NCI-H446 treated with DMSO at 0.1 percent for 48 hours (cell line): ENCODE data around the gene NR2C1.
"Not testable (repeated sequence)": the region's sequence is repeated elsewhere in the genome, so short reads cannot be mapped to it uniquely, and the experiment has no call there.

Experiments
- DNase-seq: peaks from one replicate; lab custom pipeline; 2025; lab: John Stamatoyannopoulos, UW

NR2C1 gene

DNA sequence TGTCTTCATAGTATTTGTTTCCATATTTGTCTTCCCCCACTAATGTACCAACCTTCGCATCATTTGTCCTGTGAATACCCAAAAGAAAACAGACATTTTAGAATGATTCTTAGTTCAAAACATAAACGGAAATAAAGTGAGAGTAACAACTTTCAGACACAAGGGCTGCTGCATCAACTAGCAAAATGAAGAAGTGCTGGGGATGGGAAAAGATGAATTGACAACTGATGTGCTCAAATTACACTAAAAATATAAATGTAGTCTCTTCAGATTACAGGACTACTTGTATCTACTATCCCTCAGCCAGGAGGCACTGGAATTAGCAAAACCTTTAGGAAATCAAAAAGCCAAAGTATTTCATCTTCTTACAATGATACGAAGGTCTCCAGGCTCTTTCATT lies 70.7 kb downstream of the NR2C1 start:
- DNase-seq = no peak

DNA sequence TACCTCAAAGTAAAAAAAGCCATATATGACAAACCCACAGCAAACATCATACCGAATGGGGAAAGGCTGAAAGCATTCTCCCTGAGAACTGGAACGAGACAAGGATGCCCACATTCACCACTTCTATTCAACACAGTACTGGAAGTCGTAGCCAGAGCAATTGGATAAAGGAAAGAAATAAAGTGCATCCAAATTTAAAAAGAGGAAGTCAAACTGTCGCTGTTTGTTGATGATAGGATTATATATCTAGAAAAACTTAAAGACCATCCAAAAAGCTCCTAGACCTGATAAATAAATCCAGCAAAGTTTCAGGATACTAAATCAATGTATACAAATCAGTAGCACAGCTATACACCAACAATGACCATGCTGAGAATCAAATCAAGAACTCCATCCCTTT lies 75.1 kb downstream of the NR2C1 start:
- DNase-seq = no peak

DNA sequence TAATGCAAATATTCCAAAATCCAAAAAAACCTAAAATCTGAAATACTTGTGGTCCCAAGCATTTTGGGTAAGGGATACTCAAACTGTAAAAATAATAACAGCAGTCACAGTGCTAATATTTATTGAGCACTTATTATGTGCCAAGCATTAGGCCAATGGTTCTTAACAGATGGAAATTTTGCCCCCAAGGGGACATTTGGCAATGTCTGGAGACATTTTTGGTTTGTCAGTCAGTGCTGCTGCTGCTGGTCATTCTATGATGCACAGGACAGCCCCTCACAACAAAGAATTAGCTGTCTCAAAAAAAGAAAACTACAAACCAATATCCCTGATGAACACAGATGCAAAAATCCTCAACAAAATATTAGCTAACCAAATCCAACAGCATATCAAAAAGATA lies 75.7 kb downstream of the NR2C1 start:
- DNase-seq = no peak

DNA sequence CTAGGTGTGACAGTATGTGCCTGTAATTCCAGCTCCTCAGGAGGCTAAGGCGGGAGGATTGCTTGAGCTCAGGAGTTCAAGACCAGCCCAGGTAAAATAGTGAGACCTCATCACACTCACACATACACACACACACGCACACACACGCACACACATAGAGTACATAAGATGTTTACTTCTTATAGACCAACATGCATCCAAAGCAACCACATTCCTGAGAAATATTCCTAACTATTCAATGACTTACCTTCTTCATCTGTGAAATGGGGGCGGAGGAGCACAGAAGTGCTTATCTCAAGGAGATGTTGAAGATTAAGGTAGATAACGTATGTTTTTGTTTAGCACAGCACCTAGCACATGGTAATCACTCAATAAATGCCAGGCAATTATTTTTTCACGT lies 76.4 kb downstream of the NR2C1 start:
- DNase-seq = no peak

DNA sequence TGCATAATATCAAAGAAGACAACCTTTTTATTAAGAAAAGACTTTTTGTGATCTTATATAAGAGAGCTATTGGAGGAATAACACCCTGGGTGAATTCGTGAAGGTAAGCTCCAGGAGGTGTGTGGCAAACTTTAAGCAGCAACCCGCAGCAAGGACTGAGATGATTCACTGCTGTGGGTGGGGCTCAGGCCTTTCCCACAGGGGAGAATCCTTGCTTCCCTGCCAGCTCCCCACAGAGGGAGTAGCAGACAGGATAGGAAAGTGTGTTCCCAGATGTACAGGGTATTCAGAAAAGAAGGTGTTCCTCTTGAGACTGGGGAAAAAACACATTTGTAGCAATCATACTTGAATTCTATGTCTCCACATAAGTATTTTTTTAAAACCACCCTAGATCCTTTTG lies 79.1 kb downstream of the NR2C1 start:
- DNase-seq = no peak

DNA sequence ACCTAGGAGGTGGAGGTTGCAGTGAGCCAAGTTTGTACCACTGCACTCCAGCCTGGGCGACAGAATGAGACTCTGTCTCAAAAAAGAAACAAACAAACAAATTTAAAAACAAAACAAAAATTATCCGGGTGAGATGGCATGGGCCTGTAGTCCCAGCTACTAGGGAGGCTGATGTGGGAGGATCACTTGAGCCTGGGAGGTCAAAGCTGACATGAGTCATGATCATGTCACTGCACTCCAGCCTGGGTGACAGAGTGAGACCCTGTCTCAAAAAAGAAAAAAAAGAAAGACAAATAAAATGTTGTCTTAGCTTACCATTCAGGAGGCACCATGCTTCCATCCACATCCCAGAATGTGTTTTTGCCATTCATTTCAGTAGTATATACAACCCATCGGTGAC lies 79.6 kb downstream of the NR2C1 start:
- DNase-seq = not testable (repeated sequence)

DNA sequence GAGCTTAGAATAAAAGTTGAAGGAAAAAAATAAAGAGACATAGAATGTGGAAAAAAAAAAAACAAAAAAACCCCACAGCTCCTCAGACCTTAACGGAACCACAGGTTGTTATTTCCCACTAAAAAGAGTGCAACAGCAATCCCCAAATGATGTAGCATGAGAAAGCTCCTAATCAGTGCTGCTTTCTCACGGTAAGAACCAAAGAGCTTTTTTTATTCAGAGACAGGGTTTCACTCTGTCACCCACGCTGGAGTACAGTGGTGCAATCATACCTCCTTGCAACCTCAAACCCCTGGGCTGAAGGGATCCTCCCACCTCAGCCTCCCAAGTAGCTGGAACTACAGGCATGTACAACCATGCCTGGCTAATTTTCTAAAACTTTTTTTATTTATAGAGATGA lies 83.2 kb downstream of the NR2C1 start:
- DNase-seq = no peak

DNA sequence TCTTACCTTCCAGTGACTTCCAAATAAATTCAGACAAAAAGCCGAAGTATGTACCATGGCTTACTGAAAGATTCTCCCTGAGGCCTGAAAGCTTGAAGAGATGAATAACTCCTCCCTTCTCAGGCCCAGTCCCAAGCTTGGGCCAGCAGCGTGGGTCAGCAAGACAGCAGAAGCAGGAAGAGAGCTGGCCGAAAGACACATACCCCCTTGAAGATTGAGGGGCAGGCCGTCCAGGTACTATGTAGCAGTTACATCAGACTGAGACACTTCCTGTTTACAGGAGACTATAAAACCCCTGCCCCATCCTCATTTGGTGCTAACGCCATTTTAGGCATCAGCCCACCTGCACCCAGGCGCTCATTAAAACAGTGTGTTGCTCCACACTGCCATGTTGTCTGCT lies 84.9 kb downstream of the NR2C1 start:
- no peak for DNase-seq

DNA sequence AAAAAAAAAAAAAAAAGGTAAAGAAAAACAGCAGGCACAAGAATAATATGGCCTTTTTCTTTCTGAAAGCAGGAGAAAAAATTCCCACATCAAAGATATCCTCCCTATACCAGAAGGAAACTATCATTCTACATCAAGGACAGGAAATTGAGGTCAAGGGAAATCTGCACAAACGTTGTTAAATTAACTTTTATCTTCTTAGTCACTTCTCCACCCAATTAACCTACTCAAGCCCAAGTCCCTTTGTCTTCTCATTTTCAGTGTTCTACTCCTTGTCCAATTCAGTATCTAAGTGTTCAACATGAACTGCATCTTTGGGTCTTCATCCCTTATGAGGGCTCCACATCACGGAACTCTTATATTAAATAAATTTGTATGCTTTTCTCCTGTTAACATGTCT lies 85.6 kb downstream of the NR2C1 start:
- no peak for DNase-seq

DNA sequence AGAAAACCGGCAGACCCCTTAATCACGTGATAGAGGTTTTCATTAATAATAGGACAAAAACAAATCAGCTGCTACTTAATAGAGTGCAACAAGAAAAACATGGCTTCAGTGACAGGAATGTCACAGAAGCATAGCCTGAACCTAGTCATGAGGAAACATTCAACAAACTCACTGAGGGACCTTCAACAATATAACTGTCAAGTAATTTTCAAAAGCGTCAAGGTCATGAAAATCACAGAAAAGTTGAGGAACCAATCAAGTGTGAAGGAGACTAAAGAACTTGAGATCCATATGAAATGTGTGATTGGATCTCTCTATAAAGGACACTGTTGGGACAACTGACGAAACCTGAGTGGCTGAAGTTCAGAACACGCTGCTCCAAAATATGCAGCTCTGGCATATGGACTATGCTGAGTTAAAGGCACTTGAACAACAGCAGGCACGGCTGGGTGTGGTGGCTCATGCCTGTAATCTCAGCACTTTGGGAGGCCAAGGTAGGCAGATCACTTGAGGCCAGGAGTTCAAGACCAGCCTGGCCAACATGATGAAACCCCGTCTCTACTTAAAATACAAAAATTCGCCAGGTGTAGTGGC lies 86.2 kb downstream of the NR2C1 start:
- DNase-seq = no peak

DNA sequence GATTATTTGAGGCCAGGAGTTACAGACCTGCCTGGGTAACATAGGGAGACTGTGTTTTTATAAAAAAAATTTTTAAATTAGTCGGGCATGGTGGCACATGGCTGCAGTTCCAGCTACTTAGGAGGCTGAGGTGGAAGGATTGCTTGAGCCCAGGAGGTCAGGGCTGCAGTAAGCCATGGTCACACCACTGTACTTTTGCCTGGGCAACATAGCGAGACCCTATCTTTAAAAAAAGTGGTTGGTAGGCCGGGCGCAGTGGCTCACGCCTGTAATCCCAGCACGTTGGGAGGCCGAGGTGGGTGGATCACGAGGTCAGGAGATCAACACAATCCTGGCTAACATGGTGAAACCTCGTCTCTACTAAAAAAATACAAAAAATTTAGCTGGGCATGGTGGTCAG lies 88.3 kb downstream of the NR2C1 start:
- DNase-seq = not testable (repeated sequence)

DNA sequence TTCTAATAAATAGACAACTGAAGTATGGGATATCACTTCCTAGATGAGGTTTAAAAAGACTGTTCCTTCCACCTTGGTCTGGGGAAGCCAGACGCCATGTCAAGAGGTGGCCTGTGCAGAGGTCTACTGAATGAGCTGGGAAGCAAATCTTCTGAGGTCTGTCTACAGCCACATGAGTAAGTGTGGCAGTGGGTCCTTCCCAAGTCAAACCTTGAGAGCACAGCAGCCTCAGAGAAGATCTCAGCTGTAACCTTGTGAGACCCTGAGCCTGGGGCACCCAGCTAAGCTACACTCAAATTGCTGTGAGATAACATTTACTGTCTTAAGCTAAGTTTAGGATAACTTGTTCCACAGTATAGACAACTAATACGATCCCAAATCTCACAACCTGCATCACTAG lies 90.1 kb downstream of the NR2C1 start:
- no peak for DNase-seq

DNA sequence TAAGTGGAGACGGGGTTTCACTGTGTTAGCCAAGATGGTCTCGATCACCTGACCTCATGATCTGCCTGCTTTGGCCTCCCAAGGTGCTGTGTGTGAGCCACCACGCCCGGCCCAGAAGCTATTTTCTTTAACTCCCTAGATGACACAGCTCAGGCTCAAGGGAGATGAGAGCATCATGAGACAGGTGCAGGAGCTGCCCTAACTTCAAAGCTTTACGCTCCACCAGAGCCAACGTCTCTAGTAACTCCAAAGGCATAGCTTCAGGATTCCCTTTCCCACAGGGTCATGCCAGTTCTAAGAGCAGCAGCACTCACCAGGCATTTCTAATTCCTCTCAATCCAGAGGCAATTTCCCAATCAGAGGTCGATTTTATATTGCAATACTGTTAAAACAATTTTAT lies 91.0 kb downstream of the NR2C1 start:
- DNase-seq = no peak

DNA sequence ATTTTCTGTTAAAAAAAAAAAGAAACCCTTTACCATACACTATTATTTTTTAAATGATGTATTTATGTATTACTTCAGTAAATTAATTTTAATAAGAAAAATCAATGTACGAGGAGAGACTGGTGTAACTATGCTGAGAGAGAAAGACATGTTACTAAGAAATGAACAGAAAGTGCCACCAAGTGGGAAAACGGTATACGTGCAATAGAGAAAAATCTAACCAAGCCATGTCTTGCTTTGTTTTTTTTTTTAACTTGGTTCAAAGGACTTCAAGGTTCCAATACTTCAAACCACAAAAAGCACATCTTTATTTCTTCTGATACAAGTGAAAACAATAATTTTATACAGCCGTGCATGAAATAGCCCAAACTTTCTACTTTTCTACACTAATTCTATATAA lies 92.8 kb downstream of the NR2C1 start:
- DNase-seq = no peak

DNA sequence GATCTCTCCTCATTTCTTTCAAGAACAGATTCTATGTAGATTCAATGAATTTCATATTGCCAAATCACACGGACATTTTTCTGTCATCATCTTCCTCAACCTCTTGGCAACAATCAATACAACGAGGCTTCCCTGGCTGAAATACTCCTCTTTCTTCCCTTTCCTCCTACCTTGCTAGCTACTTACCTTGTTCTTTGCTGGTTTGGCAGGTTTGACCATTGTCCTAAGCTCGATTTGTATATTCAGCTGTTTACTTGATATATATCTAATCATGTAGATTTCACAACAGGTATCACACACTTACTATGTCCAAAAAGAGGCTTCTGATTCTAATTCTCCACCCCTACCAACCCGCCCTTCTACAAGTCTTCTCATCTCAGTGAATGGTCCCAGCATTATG lies 93.5 kb downstream of the NR2C1 start:
- no peak for DNase-seq

DNA sequence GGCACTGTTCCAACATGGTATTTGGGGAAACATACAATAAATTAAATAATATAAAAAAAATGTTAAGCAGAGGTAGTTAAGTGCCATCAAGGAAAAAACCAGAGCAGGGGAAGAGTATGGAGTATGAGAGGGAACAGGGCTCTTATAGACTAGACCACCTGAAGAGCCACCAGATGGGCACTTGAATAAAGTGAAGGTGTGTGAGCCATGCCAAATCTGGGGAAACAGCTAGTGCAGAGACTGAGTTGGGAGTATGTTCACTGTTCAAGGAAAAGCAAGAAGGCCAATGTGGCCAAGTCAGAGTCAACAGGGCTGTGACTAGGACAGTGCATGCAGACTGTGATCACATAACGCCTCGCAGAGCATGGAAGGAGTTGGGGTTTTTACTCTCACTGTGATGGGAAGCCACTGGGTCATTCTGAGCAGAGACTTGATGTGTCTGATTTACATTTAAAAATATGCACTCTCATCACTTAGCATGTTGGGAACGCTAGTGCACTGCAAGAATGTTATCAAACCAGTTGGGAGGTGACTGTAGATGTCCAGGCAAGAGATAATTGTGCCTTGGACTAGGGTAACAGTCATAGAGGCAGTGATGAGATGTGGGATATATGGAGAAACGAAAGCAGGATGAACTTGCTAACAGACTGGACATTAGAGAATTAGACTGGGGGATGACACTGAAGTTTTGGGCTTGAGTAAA lies 95.5 kb downstream of the NR2C1 start:
- DNase-seq = no peak

DNA sequence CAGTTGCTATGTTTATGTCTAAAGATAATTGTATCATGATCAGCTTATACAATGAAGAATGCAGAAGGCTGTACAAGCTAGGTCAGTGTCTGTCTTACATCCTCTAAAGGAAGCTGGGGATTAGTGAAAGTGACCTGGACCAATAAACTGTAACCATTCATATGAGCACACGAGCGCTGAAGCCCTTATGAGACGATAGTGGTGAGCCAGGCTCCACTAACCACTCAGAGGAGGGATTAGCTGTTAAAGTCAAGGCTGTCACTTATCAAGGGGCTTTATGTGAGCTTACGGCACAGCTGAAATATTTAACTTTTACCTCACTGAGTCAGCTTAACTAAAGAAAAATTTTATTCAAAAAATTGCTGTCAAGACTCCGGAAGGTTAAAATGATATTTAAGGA lies 100.2 kb downstream of the NR2C1 start:
- no peak for DNase-seq

DNA sequence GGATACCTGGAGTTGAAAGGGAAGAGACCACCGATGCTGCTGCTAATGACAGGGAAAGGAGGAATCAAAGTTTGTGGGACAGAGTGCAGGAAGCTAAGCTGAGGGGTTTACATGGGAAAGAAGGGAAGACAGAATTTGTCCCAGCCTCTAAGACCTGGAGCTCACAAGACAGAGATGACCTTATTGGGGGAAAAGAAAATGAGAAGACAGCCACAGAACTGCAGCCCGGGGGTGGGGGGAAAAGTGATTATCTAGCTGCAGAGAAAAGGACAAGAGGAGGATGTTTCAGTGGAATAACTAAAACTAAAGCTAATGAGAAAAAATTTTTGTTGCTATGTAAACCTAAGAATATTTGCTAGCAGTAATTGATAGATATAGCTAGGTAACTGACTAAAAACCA lies 100.6 kb downstream of the NR2C1 start:
- DNase-seq = no peak

DNA sequence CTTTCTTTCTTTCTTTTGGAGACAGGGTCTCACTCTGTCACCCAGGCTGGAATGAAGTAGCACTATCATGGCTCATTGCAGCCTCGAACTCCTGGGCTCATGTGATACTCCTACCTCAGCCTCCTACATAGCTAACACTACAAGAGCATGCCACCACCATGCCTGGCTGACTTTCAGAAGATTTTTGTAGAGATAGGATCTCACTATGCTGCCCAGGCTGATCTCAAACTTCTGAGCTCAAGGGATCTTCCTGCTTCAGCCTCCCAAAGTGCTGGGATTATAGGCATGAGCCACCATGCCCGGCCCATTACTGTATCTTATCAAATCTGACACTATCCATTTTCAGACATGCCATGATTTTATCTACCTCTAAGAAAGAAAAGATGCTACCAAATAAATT lies 101.5 kb downstream of the NR2C1 start:
- DNase-seq = no peak

DNA sequence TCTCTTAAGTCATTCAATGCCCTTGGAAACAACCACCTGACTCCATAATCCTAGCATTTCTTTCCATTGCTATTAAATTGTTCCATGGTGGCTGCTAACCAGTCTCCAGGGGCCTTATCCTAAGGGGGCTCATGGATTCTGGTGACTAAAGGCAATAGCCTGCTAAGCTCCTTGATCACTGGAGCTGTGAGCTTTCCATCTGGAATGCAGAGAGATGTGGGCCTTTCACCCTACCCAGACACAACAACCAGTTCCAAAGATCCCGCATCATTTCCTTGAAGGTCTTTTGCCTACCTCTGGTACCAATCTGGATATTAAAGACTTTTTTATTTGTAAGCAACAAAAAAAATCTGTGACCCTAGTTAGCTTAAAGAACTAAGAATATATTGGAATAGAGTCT lies 102.9 kb downstream of the NR2C1 start:
- DNase-seq = no peak
